ENCODE data around the gene RXYLT1. TPM values are rescaled to one million over a fixed set of nuclear protein-coding genes. Genes with fewer than 3 reads are reported as not detected.
A peak's percentile ranks its signal among the peaks of the same experiment; 100 is the strongest.

RXYLT1 gene
- total RNA-seq, 4 donors from 2014 or later = 8.3 to 19.8 (median 12.7) TPM

DNA sequence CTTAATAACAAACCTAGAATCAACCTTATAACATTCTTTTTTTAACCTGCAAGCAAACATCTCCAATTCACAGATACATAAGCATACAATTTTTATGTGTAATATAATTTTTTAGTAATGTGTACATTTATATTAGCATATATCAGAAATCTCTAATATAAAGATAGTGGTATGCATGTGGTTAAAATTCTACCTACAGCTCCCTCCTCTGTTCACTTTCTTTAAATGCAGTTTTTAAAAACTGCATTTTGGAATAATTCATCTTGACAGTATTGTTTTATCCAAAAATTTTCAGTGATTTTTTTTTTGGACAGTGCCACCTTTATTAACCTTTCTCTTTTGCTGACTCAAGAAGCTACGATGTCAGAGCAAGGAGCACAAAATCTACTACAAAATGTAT lies 13.2 kb upstream of the RXYLT1 start:
- no peak for TF ChIP-seq POLR2A (IDR thresholded peaks at IDR 0.05; ENCODE audit: low read depth)
- TF ChIP-seq, protein P1, sequence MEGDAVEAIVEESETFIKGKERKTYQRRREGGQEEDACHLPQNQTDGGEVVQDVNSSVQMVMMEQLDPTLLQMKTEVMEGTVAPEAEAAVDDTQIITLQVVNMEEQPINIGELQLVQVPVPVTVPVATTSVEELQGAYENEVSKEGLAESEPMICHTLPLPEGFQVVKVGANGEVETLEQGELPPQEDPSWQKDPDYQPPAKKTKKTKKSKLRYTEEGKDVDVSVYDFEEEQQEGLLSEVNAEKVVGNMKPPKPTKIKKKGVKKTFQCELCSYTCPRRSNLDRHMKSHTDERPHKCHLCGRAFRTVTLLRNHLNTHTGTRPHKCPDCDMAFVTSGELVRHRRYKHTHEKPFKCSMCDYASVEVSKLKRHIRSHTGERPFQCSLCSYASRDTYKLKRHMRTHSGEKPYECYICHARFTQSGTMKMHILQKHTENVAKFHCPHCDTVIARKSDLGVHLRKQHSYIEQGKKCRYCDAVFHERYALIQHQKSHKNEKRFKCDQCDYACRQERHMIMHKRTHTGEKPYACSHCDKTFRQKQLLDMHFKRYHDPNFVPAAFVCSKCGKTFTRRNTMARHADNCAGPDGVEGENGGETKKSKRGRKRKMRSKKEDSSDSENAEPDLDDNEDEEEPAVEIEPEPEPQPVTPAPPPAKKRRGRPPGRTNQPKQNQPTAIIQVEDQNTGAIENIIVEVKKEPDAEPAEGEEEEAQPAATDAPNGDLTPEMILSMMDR (IDR thresholded peaks at IDR 0.05) = peak in 1 of 3 experiments; percentile 6
- no peaks in the 10 kb centered on the region for H3K36me3 ChIP-seq
- no peak overlapping the region for H3K27ac ChIP-seq (replicated peaks in 1 of 4)
- DNase-seq (ENCODE audit: extremely low spot score) = no peak
- intact Hi-C loops (cut with DNase I) = loop anchor here (10.0 kb wide), 1 partner anchor 92 kb away; no protein-coding TSS in a partner anchor
- H3K4me3 ChIP-seq = no peak overlapping the region
- H3K4me1 ChIP-seq = no peaks in the 10 kb centered on the region
- WGBS = 78% methylated on average over 1 of the region's 1 CpG
- H3K9me3 ChIP-seq = peaks cover 0 to 13% (median 6%) of the 10 kb centered on the region in 4 donors
- H3K27me3 ChIP-seq = no peaks in the 10 kb centered on the region

DNA sequence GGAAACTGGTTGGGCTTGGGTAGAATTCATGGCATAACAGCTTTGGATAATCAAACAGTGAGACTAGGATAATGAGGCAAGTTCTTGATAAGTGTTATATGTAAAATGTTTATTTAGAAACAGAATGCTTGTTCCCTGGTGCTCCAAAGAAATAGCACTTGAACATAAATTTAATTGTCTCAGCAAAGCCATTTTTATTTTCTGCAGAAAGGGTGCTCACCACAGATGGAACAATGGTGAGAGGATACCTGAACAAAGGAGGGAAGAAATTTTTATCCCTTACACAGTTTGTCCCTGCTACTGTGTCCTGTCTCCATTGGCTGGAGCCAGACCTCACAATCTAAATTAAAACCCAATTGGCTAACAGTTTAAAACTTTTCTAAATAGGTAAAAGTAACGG lies 9.3 kb upstream of the RXYLT1 start:
- no peaks in the 10 kb centered on the region for H3K36me3 ChIP-seq
- no peaks in the 10 kb centered on the region for H3K4me1 ChIP-seq
- H3K27me3 ChIP-seq = no peaks in the 10 kb centered on the region
- no peak for TF ChIP-seq POLR2A (IDR thresholded peaks at IDR 0.05; ENCODE audit: low read depth)
- TF ChIP-seq POLR2AphosphoS5 (IDR thresholded peaks at IDR 0.05) = no peak
- no peak for TF ChIP-seq EP300 (IDR thresholded peaks at IDR 0.05)
- TF ChIP-seq, protein P1 (IDR thresholded peaks at IDR 0.05) = no peak
- no peak overlapping the region for H3K4me3 ChIP-seq
- H3K27ac ChIP-seq (replicated peaks in 1 of 4) = no peak overlapping the region
- DNase-seq (ENCODE audit: extremely low spot score) = no peak
- intact Hi-C loops (cut with DNase I) = no loop called here
- peaks cover 0 to 13% (median 6%) of the 10 kb centered on the region in 4 donors for H3K9me3 ChIP-seq
- WGBS = 97% methylated on average over 1 of the region's 1 CpG

DNA sequence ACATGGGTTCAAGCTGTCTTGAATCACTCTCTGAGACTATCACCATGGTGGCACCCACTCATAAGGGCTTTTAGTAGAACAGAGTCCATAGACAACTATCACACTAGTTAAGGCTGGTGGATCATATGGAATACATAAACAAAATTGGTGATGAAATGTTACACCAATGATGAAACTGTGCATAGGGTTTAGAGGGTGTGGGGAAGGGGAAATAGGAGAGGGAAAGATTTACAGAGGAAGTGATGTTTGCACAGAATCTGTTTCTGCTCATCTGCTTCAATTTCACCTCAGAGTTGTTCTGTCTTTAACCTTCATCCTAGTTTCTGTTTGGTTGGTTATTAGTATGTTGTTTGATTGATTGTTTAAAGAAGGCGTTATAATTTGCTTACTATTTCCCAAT lies 2.4 kb upstream of the RXYLT1 start:
- peaks cover 8 to 18% (median 13%) of the 10 kb centered on the region in 4 donors for H3K4me1 ChIP-seq
- no peak overlapping the region for H3K27ac ChIP-seq (replicated peaks in 1 of 4)
- TF ChIP-seq EP300 (IDR thresholded peaks at IDR 0.05) (no peak), POLR2A (IDR thresholded peaks at IDR 0.05; ENCODE audit: low read depth) (no peak), POLR2AphosphoS5 (IDR thresholded peaks at IDR 0.05) (no peak)
- TF ChIP-seq, protein P1 (IDR thresholded peaks at IDR 0.05) = no peak
- no peak for DNase-seq (ENCODE audit: extremely low spot score)
- H3K27me3 ChIP-seq = no peaks in the 10 kb centered on the region
- H3K4me3 ChIP-seq = no peak overlapping the region
- intact Hi-C loops (cut with DNase I) = no loop called here
- no peaks in the 10 kb centered on the region for H3K9me3 ChIP-seq
- peaks cover 0 to 5% (median 0%) of the 10 kb centered on the region in 4 donors for H3K36me3 ChIP-seq
- WGBS = 90% methylated on average over 1 of the region's 1 CpG

DNA sequence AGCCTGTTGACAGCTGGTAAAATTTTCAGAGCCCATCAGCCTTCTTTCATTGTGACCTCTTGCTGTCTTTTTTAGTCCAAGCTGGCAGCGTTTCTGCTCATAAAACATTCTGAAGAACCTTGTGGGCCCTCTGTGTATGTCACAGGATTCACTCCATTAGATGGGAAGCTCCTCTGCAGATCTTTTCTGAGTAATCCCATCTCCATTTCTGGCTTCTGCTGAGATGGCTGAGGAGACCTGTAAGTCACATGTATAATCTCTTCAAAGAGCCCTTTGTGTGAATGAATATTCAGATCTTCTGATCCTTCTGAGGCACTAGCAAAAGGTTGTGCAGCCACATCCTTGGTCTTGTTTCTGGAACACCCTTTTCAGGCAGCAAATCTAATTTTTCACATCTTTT lies 2.8 kb downstream of the RXYLT1 start:
- Histone ChIP-seq H3K9me3 (no peaks in the 10 kb centered on the region), H3K4me1 (peaks cover 8 to 18% (median 13%) of the 10 kb centered on the region in 4 donors), H3K4me3 (no peak overlapping the region), H3K36me3 (peaks cover 0 to 31% (median 21%) of the 10 kb centered on the region in 4 donors), H3K27ac (replicated peaks in 1 of 4) (no peak overlapping the region), H3K27me3 (no peaks in the 10 kb centered on the region)
- TF ChIP-seq POLR2A (IDR thresholded peaks at IDR 0.05; ENCODE audit: low read depth) (no peak), POLR2AphosphoS5 (IDR thresholded peaks at IDR 0.05) (no peak), EP300 (IDR thresholded peaks at IDR 0.05) (no peak)
- TF ChIP-seq, protein P1 (IDR thresholded peaks at IDR 0.05) = no peak
- intact Hi-C loops (cut with DNase I) = no loop called here
- WGBS = 87% methylated on average over 1 of the region's 1 CpG
- DNase-seq (ENCODE audit: extremely low spot score) = no peak

DNA sequence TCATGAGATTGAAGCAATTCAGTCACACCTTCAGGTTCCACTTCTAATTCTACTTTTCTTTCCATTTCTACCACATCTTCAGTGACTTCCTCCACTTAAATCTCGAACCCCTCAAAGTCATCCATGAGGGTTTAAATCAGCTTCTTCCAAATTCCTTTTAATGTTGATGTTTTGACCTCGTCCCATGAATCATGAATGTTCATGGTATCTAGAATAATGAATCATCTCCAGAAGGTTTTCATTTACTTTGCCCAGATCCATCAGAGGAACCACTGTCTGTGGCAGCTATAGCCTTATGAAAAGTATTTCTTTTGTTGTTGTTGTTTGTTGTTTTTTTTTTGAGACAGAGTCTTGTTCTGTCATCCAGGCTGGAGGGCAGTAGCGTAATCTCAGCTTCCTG lies 7.6 kb downstream of the RXYLT1 start:
- intact Hi-C loops (cut with DNase I) = no loop called here
- no peaks in the 10 kb centered on the region for H3K27me3 ChIP-seq

More for the DNA sequence above, 7.6 kb downstream of the RXYLT1 start:
- no peaks in the 10 kb centered on the region for H3K9me3 ChIP-seq
- no peak overlapping the region for H3K27ac ChIP-seq (replicated peaks in 1 of 4)
- H3K4me1 ChIP-seq = no peaks in the 10 kb centered on the region
- H3K4me3 ChIP-seq = no peak overlapping the region
- H3K36me3 ChIP-seq = peaks cover 13 to 73% (median 41%) of the 10 kb centered on the region in 4 donors
- 98% methylated on average over 3 of the region's 3 CpGs for WGBS
- TF ChIP-seq, protein P1 (IDR thresholded peaks at IDR 0.05) = no peak
- no peak for TF ChIP-seq POLR2A (IDR thresholded peaks at IDR 0.05; ENCODE audit: low read depth)
- no peak for DNase-seq (ENCODE audit: extremely low spot score)

Data from esophagus muscularis mucosa (tissue), 4 donors.